ENCODE results near the gene PCP4L1.
"Not testable (repeated sequence)": the region's sequence is repeated elsewhere in the genome, so short reads cannot be mapped to it uniquely, and the experiment has no call there.

The PCP4L1 gene

GRCh38 chr1:161313554-161314200 lies 55.1 kb downstream of the PCP4L1 start:
- peak in 36 of 58 donors; percentile 3 to 67 (median 35) for DNase-seq

- peak; percentile 65 to 97 (median 90) for DNase-seq
Observed at GRCh38 chr1:161314201-161314981, 55.8 kb downstream of the PCP4L1 start, which contains the start of gene SDHC. SDHC (plus strand) TSS chr1:161314381; CDS start chr1:161314406, 25 bp downstream.

GRCh38 chr1:161315841-161316674 lies 57.5 kb downstream of the PCP4L1 start:
- DNase-seq = not testable (repeated sequence)

- DNase-seq = no peak
Observed at GRCh38 chr1:161324020-161324419, 65.5 kb downstream of the PCP4L1 start.

GRCh38 chr1:161330346-161330745 lies 71.8 kb downstream of the PCP4L1 start:
- DNase-seq = no peak

GRCh38 chr1:161333166-161333565 lies 74.6 kb downstream of the PCP4L1 start:
- no peak for DNase-seq

Data from anterior cingulate cortex (tissue), 58 donors.